WTC11 (cell line): ENCODE measurements around the gene SLC16A9. TPM values are rescaled to one million over a fixed set of nuclear protein-coding genes. Genes with fewer than 3 reads are reported as not detected.

Experiments
- ATAC-seq: fragments of 200-7000 bp; cut with Tn5 transposase; 2 replicates; pipeline ENCODE4 v1.10.0; 2021; ENCODE audit warnings: mild to moderate bottlenecking, moderate library complexity
- CTCF ChIA-PET: fragments of 300-600 bp; sonication (Branson Sonifier 250); formaldehyde crosslinking; loops from one replicate; lab custom pipeline; 2021; ENCODE audit warnings: antibody characterized with exemption; lab: Charles Lee
- POLR2A ChIA-PET: fragments of 350-600 bp; sonication (Branson Sonifier 250); formaldehyde crosslinking; loops from one replicate; lab custom pipeline; 2021; ENCODE audit warnings: antibody characterized with exemption; lab: Charles Lee
- DNase-seq: peaks from one replicate; pipeline ENCODE4 v3.0.0; 2021; ENCODE audit warnings: low spot score
- H3K27ac Mint-ChIP-seq: 2 replicates; pipeline ENCODE4 v1.8.0; 2021; ENCODE audit warnings: mixed read lengths
- H3K27me3 Mint-ChIP-seq: 2 replicates; pipeline ENCODE4 v1.8.0; 2021; ENCODE audit warnings: low read depth, mild to moderate bottlenecking, moderate library complexity, mixed read lengths
- H3K36me3 Mint-ChIP-seq: 2 replicates; pipeline ENCODE4 v1.8.0; 2021; ENCODE audit warnings: mixed read lengths
- H3K4me1 Mint-ChIP-seq: 2 replicates; pipeline ENCODE4 v1.8.0; 2022; ENCODE audit warnings: mixed read lengths
- H3K4me3 Mint-ChIP-seq: 2 replicates; pipeline ENCODE4 v1.8.0; 2021; ENCODE audit warnings: mild to moderate bottlenecking, moderate library complexity, mixed read lengths
- H3K9me3 Mint-ChIP-seq: 2 replicates; pipeline ENCODE4 v1.8.0; 2021; ENCODE audit warnings: mixed read lengths
- CREM ChIP-seq: sonication (generic); formaldehyde crosslinking; IDR thresholded peaks from 2 replicates; pipeline ENCODE4 v1.8.1; 2022; ENCODE audit warnings: mild to moderate bottlenecking, missing genetic modification reagents, moderate library complexity
- E2F5 ChIP-seq: sonication (generic); formaldehyde crosslinking; IDR thresholded peaks from 2 replicates; pipeline ENCODE4 v1.8.1; 2022; ENCODE audit warnings: mild to moderate bottlenecking, moderate library complexity, missing genetic modification reagents
- ELF4 ChIP-seq: sonication (generic); formaldehyde crosslinking; IDR thresholded peaks from 2 replicates; pipeline ENCODE4 v1.8.1; 2022; ENCODE audit warnings: low read depth, mild to moderate bottlenecking, moderate library complexity, missing genetic modification reagents
- MXD4 ChIP-seq: fragments of 250-450 bp; sonication (Bioruptor Pico); IDR thresholded peaks from 2 replicates; pipeline ENCODE4 v1.8.0; 2021; ENCODE audit warnings: mild to moderate bottlenecking, moderate library complexity, borderline replicate concordance
- NR3C1 ChIP-seq: sonication (generic); formaldehyde crosslinking; conservative IDR thresholded peaks from 2 replicates; pipeline ENCODE4 v1.8.1; 2023; ENCODE audit warnings: low read depth, mild to moderate bottlenecking, missing genetic modification reagents
- TCF7 ChIP-seq: sonication (generic); formaldehyde crosslinking; IDR thresholded peaks from 2 replicates; pipeline ENCODE4 v1.8.0; 2022; ENCODE audit warnings: mild to moderate bottlenecking, low read depth, missing genetic modification reagents, moderate library complexity
- TP53 ChIP-seq: sonication (generic); formaldehyde crosslinking; IDR thresholded peaks from 2 replicates; pipeline ENCODE4 v1.8.1; 2023; ENCODE audit warnings: mild to moderate bottlenecking, missing genetic modification reagents
- USF2 ChIP-seq: sonication (generic); formaldehyde crosslinking; IDR thresholded peaks from 2 replicates; pipeline ENCODE4 v1.8.1; 2023; ENCODE audit warnings: mild to moderate bottlenecking, missing genetic modification reagents, moderate library complexity
- ZNF219 ChIP-seq: sonication (generic); formaldehyde crosslinking; IDR thresholded peaks from 2 replicates; pipeline ENCODE4 v1.8.0; 2023; ENCODE audit warnings: missing genetic modification reagents, mild to moderate bottlenecking, borderline replicate concordance
- ZNF281 ChIP-seq: sonication (generic); formaldehyde crosslinking; IDR thresholded peaks from 2 replicates; pipeline ENCODE4 v1.8.0; 2023; ENCODE audit warnings: mild to moderate bottlenecking, missing genetic modification reagents
- ZNF317 ChIP-seq: sonication (generic); formaldehyde crosslinking; IDR thresholded peaks from 2 replicates; pipeline ENCODE4 v1.8.1; 2023; ENCODE audit warnings: low read depth, mild to moderate bottlenecking, moderate library complexity, missing genetic modification reagents, borderline replicate concordance
- ZNF416 ChIP-seq: fragments of 250-450 bp; sonication (Bioruptor Pico); IDR thresholded peaks from 2 replicates; pipeline ENCODE4 v1.9.0; 2021; ENCODE audit warnings: mild to moderate bottlenecking, inconsistent platforms
- ZNF423 ChIP-seq: fragments of 250-450 bp; sonication (Bioruptor Pico); IDR thresholded peaks from 2 replicates; pipeline ENCODE4 v2.1.2; 2022; ENCODE audit warnings: mild to moderate bottlenecking, moderate library complexity
- ZNF671 ChIP-seq: fragments of 250-450 bp; sonication (Bioruptor Pico); IDR thresholded peaks from 2 replicates; pipeline ENCODE4 v1.8.0; 2021; ENCODE audit warnings: mild to moderate bottlenecking
- total RNA-seq: library from RNA; stranded (reverse); gene quantifications from 3 replicates; pipeline ENCODE4 v1.2.3, GENCODE V29; 2021
- TF ChIP-seq, protein P1 (sequence below): fragments of 250-450 bp; sonication (Bioruptor Pico); IDR thresholded peaks from 2 replicates; pipeline ENCODE4 v2.1.2; 2022; ENCODE audit warnings: mild to moderate bottlenecking, moderate library complexity
- TF ChIP-seq, protein P2 (sequence below): fragments of 250-450 bp; sonication (Bioruptor Pico); IDR thresholded peaks from 2 replicates; pipeline ENCODE4 v1.9.0; 2021; ENCODE audit warnings: mild to moderate bottlenecking
- TF ChIP-seq, protein P3 (sequence below): fragments of 250-450 bp; sonication (Bioruptor Pico); IDR thresholded peaks from 2 replicates; pipeline ENCODE4 v1.9.0; 2021; ENCODE audit warnings: moderate library complexity, mild to moderate bottlenecking, inconsistent platforms, borderline replicate concordance

The SLC16A9 gene
- total RNA-seq, 1 experiment from 2014 or later, result 4.0 TPM

- DNase-seq, result no peak
- no peak overlapping the region for H3K4me3 Mint-ChIP-seq
- no peak overlapping the region for H3K27ac Mint-ChIP-seq
- peaks cover 3% of the 10 kb centered on the region; the same call in 1 of the 2 replicates for H3K9me3 Mint-ChIP-seq
- ChIA-PET CTCF (interaction anchor here (0.6 to 1.9 kb wide), 14 partner anchors 10 to 491 kb away, joined by 3 to 7 read pairs (median 4); no protein-coding TSS in a partner anchor), POLR2A (no interaction called here)
- H3K27me3 Mint-ChIP-seq, result no peaks in the 10 kb centered on the region
- no peak for ATAC-seq
- TF ChIP-seq ZNF423 (no peak), TP53 (CRISPR knock-in tag) (no peak), ZNF416 (no peak), USF2 (CRISPR knock-in tag) (no peak), ELF4 (CRISPR knock-in tag) (no peak), ZNF317 (CRISPR knock-in tag) (no peak), TCF7 (CRISPR knock-in tag) (no peak), ZNF671 (CRISPR knock-in tag) (no peak), ZNF219 (CRISPR knock-in tag) (no peak), ZNF281 (no peak), MXD4 (CRISPR knock-in tag) (no peak), CREM (CRISPR knock-in tag) (no peak), NR3C1 (no peak), E2F5 (CRISPR knock-in tag) (no peak)
- TF ChIP-seq, protein P1, sequence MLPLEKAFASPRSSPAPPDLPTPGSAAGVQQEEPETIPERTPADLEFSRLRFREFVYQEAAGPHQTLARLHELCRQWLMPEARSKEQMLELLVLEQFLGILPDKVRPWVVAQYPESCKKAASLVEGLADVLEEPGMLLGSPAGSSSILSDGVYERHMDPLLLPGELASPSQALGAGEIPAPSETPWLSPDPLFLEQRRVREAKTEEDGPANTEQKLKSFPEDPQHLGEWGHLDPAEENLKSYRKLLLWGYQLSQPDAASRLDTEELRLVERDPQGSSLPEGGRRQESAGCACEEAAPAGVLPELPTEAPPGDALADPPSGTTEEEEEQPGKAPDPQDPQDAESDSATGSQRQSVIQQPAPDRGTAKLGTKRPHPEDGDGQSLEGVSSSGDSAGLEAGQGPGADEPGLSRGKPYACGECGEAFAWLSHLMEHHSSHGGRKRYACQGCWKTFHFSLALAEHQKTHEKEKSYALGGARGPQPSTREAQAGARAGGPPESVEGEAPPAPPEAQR (CRISPR knock-in tag), result no peak
- TF ChIP-seq, protein P2, sequence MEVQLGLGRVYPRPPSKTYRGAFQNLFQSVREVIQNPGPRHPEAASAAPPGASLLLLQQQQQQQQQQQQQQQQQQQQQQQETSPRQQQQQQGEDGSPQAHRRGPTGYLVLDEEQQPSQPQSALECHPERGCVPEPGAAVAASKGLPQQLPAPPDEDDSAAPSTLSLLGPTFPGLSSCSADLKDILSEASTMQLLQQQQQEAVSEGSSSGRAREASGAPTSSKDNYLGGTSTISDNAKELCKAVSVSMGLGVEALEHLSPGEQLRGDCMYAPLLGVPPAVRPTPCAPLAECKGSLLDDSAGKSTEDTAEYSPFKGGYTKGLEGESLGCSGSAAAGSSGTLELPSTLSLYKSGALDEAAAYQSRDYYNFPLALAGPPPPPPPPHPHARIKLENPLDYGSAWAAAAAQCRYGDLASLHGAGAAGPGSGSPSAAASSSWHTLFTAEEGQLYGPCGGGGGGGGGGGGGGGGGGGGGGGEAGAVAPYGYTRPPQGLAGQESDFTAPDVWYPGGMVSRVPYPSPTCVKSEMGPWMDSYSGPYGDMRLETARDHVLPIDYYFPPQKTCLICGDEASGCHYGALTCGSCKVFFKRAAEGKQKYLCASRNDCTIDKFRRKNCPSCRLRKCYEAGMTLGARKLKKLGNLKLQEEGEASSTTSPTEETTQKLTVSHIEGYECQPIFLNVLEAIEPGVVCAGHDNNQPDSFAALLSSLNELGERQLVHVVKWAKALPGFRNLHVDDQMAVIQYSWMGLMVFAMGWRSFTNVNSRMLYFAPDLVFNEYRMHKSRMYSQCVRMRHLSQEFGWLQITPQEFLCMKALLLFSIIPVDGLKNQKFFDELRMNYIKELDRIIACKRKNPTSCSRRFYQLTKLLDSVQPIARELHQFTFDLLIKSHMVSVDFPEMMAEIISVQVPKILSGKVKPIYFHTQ, result no peak
- TF ChIP-seq, protein P3, sequence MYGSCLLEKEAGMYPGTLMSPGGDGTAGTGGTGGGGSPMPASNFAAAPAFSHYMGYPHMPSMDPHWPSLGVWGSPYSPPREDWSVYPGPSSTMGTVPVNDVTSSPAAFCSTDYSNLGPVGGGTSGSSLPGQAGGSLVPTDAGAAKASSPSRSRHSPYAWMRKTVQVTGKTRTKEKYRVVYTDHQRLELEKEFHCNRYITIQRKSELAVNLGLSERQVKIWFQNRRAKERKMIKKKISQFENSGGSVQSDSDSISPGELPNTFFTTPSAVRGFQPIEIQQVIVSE (CRISPR knock-in tag), result no peak
- H3K36me3 Mint-ChIP-seq, result no peaks in the 10 kb centered on the region
- peaks cover 18% of the 10 kb centered on the region for H3K4me1 Mint-ChIP-seq
These were observed 86.2 kb downstream of the SLC16A9 start for GRCh38 chr10:59623133-59624121.
